Measurements from ENCODE around the gene TLE1.
"Not testable (repeated sequence)": the region's sequence is repeated elsewhere in the genome, so short reads cannot be mapped to it uniquely, and the experiment has no call there.

The TLE1 gene
- long read RNA-seq = 0 reads

GRCh38 chr9:81689343-81690175 lies at the start of gene TLE1:
TSS of gene TLE1 (minus strand) at chr9:81689547. CDS start at chr9:81688240, 1,307 bp downstream.
- TF ChIP-seq SPI1 (IDR thresholded peaks at IDR 0.05; ENCODE audit: borderline replicate concordance, low read depth) = no peak
- no peak for TF ChIP-seq POLR2AphosphoS5 (IDR thresholded peaks at IDR 0.05; ENCODE audit: low read depth)
- no peak for TF ChIP-seq GABPA (IDR thresholded peaks at IDR 0.05; ENCODE audit: low read depth)
- no peak for TF ChIP-seq CTCF (IDR thresholded peaks at IDR 0.05; ENCODE audit: insufficient read depth, low read length)
- TF ChIP-seq, protein P1, sequence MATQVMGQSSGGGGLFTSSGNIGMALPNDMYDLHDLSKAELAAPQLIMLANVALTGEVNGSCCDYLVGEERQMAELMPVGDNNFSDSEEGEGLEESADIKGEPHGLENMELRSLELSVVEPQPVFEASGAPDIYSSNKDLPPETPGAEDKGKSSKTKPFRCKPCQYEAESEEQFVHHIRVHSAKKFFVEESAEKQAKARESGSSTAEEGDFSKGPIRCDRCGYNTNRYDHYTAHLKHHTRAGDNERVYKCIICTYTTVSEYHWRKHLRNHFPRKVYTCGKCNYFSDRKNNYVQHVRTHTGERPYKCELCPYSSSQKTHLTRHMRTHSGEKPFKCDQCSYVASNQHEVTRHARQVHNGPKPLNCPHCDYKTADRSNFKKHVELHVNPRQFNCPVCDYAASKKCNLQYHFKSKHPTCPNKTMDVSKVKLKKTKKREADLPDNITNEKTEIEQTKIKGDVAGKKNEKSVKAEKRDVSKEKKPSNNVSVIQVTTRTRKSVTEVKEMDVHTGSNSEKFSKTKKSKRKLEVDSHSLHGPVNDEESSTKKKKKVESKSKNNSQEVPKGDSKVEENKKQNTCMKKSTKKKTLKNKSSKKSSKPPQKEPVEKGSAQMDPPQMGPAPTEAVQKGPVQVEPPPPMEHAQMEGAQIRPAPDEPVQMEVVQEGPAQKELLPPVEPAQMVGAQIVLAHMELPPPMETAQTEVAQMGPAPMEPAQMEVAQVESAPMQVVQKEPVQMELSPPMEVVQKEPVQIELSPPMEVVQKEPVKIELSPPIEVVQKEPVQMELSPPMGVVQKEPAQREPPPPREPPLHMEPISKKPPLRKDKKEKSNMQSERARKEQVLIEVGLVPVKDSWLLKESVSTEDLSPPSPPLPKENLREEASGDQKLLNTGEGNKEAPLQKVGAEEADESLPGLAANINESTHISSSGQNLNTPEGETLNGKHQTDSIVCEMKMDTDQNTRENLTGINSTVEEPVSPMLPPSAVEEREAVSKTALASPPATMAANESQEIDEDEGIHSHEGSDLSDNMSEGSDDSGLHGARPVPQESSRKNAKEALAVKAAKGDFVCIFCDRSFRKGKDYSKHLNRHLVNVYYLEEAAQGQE (IDR thresholded peaks at IDR 0.05; ENCODE audit: insufficient replicate concordance, low read depth) = no peak
- Histone ChIP-seq H3K4me3 (replicated peaks; ENCODE audit: insufficient read depth, low read length) (peak within 1 kb of the TSS; percentile 69), H3K27ac (replicated peaks) (no peak within 1 kb of the TSS), H3K27me3 (ENCODE audit: insufficient read depth, poor library complexity, severe bottlenecking) (peaks cover 35% of the 10 kb centered on the region)
- DNase-seq (ENCODE audit: low read depth in 1 of 2, low spot score in 1 of 2) = peak; percentile 52 to 94

GRCh38 chr9:81737871-81738507 lies 48.6 kb upstream of the TLE1 start:
- TF ChIP-seq SPI1 (IDR thresholded peaks at IDR 0.05; ENCODE audit: borderline replicate concordance, low read depth) (peak; percentile 29; the same call in 1 of the 2 replicates), GABPA (IDR thresholded peaks at IDR 0.05; ENCODE audit: low read depth) (no peak)
- Histone ChIP-seq H3K4me3 (replicated peaks; ENCODE audit: insufficient read depth, low read length) (no peak overlapping the region), H3K27me3 (ENCODE audit: insufficient read depth, poor library complexity, severe bottlenecking) (no peaks in the 10 kb centered on the region), H3K27ac (replicated peaks) (no peak overlapping the region)
- peak in 1 of 2 experiments; percentile 38 for DNase-seq (ENCODE audit: low read depth in 1 of 2, low spot score in 1 of 2)

GRCh38 chr9:81730498-81730897 lies 41.2 kb upstream of the TLE1 start:
- not testable (repeated sequence) for H3K27ac ChIP-seq (replicated peaks); DNase-seq (ENCODE audit: low read depth in 1 of 2, low spot score in 1 of 2); H3K27me3 ChIP-seq (ENCODE audit: insufficient read depth, poor library complexity, severe bottlenecking); H3K4me3 ChIP-seq (replicated peaks; ENCODE audit: insufficient read depth, low read length)

- no peak overlapping the region for H3K27ac ChIP-seq (replicated peaks)
- no peak for DNase-seq (ENCODE audit: low read depth in 1 of 2, low spot score in 1 of 2)
- H3K4me3 ChIP-seq (replicated peaks; ENCODE audit: insufficient read depth, low read length) = no peak overlapping the region
- TF ChIP-seq POLR2AphosphoS5 (IDR thresholded peaks at IDR 0.05; ENCODE audit: low read depth) (no peak), CTCF (IDR thresholded peaks at IDR 0.05; ENCODE audit: insufficient read depth, low read length) (no peak), GABPA (IDR thresholded peaks at IDR 0.05; ENCODE audit: low read depth) (no peak), SPI1 (IDR thresholded peaks at IDR 0.05; ENCODE audit: borderline replicate concordance, low read depth) (no peak)
- TF ChIP-seq, protein P1 (IDR thresholded peaks at IDR 0.05; ENCODE audit: insufficient replicate concordance, low read depth) = no peak
- H3K27me3 ChIP-seq (ENCODE audit: insufficient read depth, poor library complexity, severe bottlenecking) = no peaks in the 10 kb centered on the region
Measured at GRCh38 chr9:81729135-81729534, 39.8 kb upstream of the TLE1 start.
